Calu3 (cell line): ENCODE results near the gene LTK. TPM values are rescaled to one million over a fixed set of nuclear protein-coding genes. Genes with fewer than 3 reads are reported as not detected.

Experiments used
- BruUV-seq: library from RNA; stranded (reverse); fragments of 400-500 nt; replicated peaks from 2 replicates; lab custom pipeline; 2021; lab: Mats Ljungman, UMichigan
- CTCF ChIA-PET: fragments of 300-600 bp; sonication (Branson Sonifier 250); formaldehyde crosslinking; loops from one replicate; lab custom pipeline; 2022; ENCODE audit warnings: antibody characterized with exemption; lab: Charles Lee
- DNase-seq: peaks from one replicate; pipeline ENCODE4 v3.0.0; 2022
- H3K27ac Mint-ChIP-seq: one replicate; pipeline ENCODE4 v1.8.0; 2022; ENCODE audit warnings: mixed read lengths; ENCODE audit not compliant: unreplicated experiment
- H3K27me3 Mint-ChIP-seq: one replicate; pipeline ENCODE4 v1.8.0; 2022; ENCODE audit warnings: mixed read lengths; ENCODE audit not compliant: unreplicated experiment
- H3K36me3 Mint-ChIP-seq: one replicate; pipeline ENCODE4 v1.8.0; 2022; ENCODE audit warnings: mild to moderate bottlenecking, moderate library complexity, mixed read lengths; ENCODE audit not compliant: insufficient read depth, unreplicated experiment
- H3K4me1 Mint-ChIP-seq: one replicate; pipeline ENCODE4 v1.8.0; 2022; ENCODE audit warnings: mild to moderate bottlenecking, low read depth, mixed read lengths; ENCODE audit not compliant: unreplicated experiment
- H3K4me3 Mint-ChIP-seq: one replicate; pipeline ENCODE4 v1.8.0; 2022; ENCODE audit warnings: mild to moderate bottlenecking, low read depth, moderate library complexity, mixed read lengths; ENCODE audit not compliant: unreplicated experiment
- H3K9me3 Mint-ChIP-seq: one replicate; pipeline ENCODE4 v1.8.0; 2022; ENCODE audit warnings: low read depth, mixed read lengths; ENCODE audit not compliant: unreplicated experiment
- intact Hi-C: fragments of 100-400 bp; cut with micrococcal nuclease; formaldehyde crosslinking; loops from one replicate; pipeline ENCODE4 v1.10.0; 2022; ENCODE audit not compliant: unreplicated experiment
- total RNA-seq: library from RNA; stranded (reverse); gene quantifications from 2 replicates; pipeline ENCODE4 v1.2.3, GENCODE V29; 2022
- TF ChIP-seq, protein P1 (sequence below): fragments of 200-600 bp; IDR thresholded peaks from one replicate; pipeline ENCODE4 v1.8.0; 2022; ENCODE audit warnings: antibody characterized with exemption; ENCODE audit not compliant: unreplicated experiment

Gene LTK
- total RNA-seq, 1 experiment from 2014 or later: 0.24 TPM

DNA sequence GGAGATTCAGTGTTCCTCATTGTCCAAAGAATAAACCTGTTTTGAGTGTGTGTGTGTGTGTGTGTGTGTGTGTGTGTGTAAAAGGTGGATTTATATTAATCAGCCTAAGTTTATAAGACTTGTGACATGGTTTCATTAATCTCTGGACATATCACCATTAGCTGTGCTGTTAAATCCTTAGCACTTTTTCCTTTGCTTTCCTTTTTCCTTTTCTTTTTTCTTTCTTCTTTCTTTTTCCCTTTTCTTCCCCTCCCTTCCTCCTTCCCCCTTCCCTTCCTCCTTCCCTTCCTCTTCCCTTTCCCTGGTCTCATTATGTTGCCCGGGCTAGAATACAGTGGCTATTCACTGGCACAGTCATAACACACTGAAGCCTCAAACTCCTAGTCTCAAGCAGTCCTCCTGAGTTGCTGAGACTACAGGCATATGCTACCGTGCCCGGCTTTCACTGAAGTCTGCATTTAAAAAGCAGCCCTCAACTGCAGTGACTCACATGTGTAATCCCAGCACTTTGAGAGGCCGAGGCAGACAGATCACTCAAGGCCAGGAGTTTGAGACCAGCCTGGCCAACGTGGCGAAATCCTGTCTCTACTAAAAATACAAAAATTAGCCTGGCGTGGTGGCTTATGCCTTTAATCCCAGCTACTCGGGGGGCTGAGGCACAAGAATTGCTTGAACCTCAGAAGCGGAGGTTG lies 48.6 kb downstream of the LTK start:
- Mint-ChIP-seq H3K36me3 (peaks cover 11% of the 10 kb centered on the region), H3K4me1 (no peaks in the 10 kb centered on the region), H3K9me3 (no peaks in the 10 kb centered on the region), H3K27me3 (no peaks in the 10 kb centered on the region), H3K4me3 (no peak overlapping the region), H3K27ac (no peak overlapping the region)
- intact Hi-C loops: no loop called here
- BruUV-seq: no TSS peak
- DNase-seq: no peak
- TF ChIP-seq, protein P1, sequence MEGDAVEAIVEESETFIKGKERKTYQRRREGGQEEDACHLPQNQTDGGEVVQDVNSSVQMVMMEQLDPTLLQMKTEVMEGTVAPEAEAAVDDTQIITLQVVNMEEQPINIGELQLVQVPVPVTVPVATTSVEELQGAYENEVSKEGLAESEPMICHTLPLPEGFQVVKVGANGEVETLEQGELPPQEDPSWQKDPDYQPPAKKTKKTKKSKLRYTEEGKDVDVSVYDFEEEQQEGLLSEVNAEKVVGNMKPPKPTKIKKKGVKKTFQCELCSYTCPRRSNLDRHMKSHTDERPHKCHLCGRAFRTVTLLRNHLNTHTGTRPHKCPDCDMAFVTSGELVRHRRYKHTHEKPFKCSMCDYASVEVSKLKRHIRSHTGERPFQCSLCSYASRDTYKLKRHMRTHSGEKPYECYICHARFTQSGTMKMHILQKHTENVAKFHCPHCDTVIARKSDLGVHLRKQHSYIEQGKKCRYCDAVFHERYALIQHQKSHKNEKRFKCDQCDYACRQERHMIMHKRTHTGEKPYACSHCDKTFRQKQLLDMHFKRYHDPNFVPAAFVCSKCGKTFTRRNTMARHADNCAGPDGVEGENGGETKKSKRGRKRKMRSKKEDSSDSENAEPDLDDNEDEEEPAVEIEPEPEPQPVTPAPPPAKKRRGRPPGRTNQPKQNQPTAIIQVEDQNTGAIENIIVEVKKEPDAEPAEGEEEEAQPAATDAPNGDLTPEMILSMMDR: no peak
- CTCF ChIA-PET: interaction anchor here (1.1 to 1.2 kb wide), 3 partner anchors 43 to 309 kb away, joined by 3 read pairs; partner anchors contain the start of gene MAPKBP1

DNA sequence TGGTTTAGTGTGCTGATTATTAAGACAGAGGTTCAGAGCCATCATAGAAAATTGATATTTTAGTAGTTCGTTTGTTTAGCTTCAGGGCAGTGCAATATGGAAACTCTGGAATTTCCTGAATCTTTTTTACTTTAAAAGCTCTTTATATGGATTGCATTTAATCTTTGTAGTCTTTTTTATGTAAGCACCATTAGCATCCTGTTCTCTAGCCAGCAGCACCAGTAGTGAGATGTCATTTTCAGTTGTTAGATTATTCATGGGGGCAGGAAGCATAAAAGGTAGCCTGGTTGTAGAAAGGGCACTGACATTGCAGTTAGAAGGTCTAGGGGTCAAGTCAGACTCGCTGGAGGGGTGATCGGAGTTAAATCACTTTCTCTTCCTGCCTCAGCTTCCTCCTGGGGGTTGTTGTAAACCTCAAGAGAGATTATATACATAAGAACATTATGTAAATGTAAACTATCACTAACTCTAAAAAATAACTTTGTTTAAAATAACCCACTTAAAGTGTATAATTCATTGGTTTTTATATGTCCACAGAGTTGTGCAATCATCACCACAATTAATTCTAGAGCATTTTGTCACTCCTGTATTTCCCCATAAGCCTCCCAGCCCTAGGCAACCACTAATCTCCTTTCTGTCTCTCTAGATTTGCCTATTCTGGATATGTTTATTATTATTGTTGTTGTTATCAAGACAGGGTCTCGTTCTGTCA lies 51.4 kb downstream of the LTK start:
- no peaks in the 10 kb centered on the region for H3K27me3 Mint-ChIP-seq
- no peaks in the 10 kb centered on the region for H3K4me1 Mint-ChIP-seq
- H3K9me3 Mint-ChIP-seq: no peaks in the 10 kb centered on the region
- no TSS peak for BruUV-seq
- no peak overlapping the region for H3K27ac Mint-ChIP-seq
- TF ChIP-seq, protein P1: no peak
- no peak for DNase-seq
- intact Hi-C loops: no loop called here
- peaks cover 11% of the 10 kb centered on the region for H3K36me3 Mint-ChIP-seq
- no peak overlapping the region for H3K4me3 Mint-ChIP-seq
- CTCF ChIA-PET: no interaction called here

Other genes with a start within 250 kb of the LTK start
- 8.0 and 8.5 TPM in 2 replicates for gene OIP5, start 181.2 kb downstream of the LTK start, total RNA-seq
- gene NUSAP1, start 180.9 kb downstream of the LTK start, total RNA-seq: 70.9 and 88.0 TPM in 2 replicates
- 8.8 and 9.8 TPM in 2 replicates for gene NDUFAF1, start 111.3 kb downstream of the LTK start, total RNA-seq
- 18.8 and 25.0 TPM in 2 replicates for gene RTF1, start 96.7 kb downstream of the LTK start, total RNA-seq
- 0.61 and 0.68 TPM in 2 replicates for gene ITPKA, start 20.0 kb downstream of the LTK start, total RNA-seq
- gene RPAP1, start 30.4 kb upstream of the LTK start, total RNA-seq: 33.3 and 35.4 TPM in 2 replicates
- 5.5 and 8.1 TPM in 2 replicates for gene TYRO3, start 45.4 kb upstream of the LTK start, total RNA-seq
- gene MGA, start 146.6 kb upstream of the LTK start, total RNA-seq: 26.4 and 29.4 TPM in 2 replicates